ENCODE results near the gene PCA3. TPM values are rescaled to one million over a fixed set of nuclear protein-coding genes. Genes with fewer than 3 reads are reported as not detected.
A peak's percentile ranks its signal among the peaks of the same experiment; 100 is the strongest.

The PCA3 gene
- total and polyA plus RNA-seq, 2 donors (not counting 3 experiments of a cell fraction or from before 2014, with no cell fraction given), result 0.86 to 2.5 TPM

DNA sequence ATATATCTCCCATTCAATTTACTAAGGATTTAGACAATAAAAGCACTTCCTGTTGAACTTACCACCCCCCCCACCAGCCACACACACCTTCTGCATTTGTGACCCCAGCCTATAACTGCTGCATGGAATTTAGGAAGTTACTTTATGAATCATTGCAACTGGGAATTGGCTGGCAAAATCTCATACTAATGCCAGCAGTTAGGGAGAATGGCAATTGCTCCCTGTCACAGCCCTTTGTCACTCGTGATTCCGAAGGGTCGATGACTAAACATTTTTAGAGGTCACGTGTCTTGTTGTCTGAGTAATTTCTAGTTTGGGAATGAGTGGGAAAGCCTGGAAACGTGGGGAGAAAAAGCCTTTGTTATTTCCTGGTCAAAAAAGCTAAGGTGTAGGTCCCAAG lies 46.6 kb upstream of the PCA3 start:
- H3K4me2 ChIP-seq (ENCODE audit: insufficient read depth, low read length), result no peak overlapping the region
- BruUV-seq (replicated peaks), result no TSS peak

DNA sequence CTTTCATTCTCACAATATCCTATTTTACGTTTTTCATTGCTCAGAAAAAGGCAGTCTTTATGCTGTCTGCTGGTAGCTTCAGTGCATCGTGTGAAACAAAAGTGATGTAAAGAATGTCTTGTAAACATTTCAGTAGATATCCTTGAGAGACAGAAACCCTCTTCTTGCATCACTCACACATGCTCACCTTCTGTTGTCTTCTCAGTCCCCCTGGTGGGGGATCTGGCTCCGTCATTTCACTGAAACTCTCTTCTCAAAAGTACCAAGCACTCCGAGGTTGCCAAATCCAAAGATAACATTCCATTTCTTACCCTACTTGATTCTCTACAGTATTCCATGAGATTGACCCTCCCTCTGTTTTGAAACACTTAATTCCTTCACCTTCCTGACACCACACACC lies 46.1 kb upstream of the PCA3 start:
- no peak overlapping the region for H3K4me3 ChIP-seq (replicated peaks in 1 of 3; ENCODE audit: insufficient read depth in 1 of 3, low read depth in 1 of 3, low read length in 3 of 3)
- H3K9me1 ChIP-seq (replicated peaks; ENCODE audit: control insufficient read depth, extremely low read depth, insufficient read depth, low read length), result no peaks in the 10 kb centered on the region
- H2AFZ ChIP-seq (ENCODE audit: low read depth, low read length), result no peak overlapping the region
- DNase-seq (ENCODE audit: low read depth, low spot score) (no peak), FAIRE-seq (no peak)
- H3K9me3 ChIP-seq (replicated peaks; ENCODE audit: control insufficient read depth, insufficient read depth, low read length), result no peaks in the 10 kb centered on the region
- H3K79me2 ChIP-seq (ENCODE audit: control insufficient read depth, insufficient read depth, low read length), result no peaks in the 10 kb centered on the region
- no peak overlapping the region for H3K9ac ChIP-seq (replicated peaks; ENCODE audit: extremely low read depth, insufficient read depth, low read length)
- TF ChIP-seq EZH2 (IDR thresholded peaks at IDR 0.05; ENCODE audit: borderline replicate concordance, low read depth, low read length, severe bottlenecking), result no peak
- TF ChIP-seq GATA2 (IDR thresholded peaks at IDR 0.05; ENCODE audit: insufficient read depth, insufficient read length, low read depth, low read length), result no peak
- TF ChIP-seq, protein P1, sequence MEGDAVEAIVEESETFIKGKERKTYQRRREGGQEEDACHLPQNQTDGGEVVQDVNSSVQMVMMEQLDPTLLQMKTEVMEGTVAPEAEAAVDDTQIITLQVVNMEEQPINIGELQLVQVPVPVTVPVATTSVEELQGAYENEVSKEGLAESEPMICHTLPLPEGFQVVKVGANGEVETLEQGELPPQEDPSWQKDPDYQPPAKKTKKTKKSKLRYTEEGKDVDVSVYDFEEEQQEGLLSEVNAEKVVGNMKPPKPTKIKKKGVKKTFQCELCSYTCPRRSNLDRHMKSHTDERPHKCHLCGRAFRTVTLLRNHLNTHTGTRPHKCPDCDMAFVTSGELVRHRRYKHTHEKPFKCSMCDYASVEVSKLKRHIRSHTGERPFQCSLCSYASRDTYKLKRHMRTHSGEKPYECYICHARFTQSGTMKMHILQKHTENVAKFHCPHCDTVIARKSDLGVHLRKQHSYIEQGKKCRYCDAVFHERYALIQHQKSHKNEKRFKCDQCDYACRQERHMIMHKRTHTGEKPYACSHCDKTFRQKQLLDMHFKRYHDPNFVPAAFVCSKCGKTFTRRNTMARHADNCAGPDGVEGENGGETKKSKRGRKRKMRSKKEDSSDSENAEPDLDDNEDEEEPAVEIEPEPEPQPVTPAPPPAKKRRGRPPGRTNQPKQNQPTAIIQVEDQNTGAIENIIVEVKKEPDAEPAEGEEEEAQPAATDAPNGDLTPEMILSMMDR (IDR thresholded peaks at IDR 0.05; ENCODE audit: extremely low read depth in 1 of 2, insufficient read depth in 1 of 2, low read depth in 1 of 2, low read length in 2 of 2), result no peak
- TF ChIP-seq MYC (IDR thresholded peaks at IDR 0.05; ENCODE audit: low read depth, low read length), result no peak
- TF ChIP-seq POLR2A (IDR thresholded peaks at IDR 0.05; ENCODE audit: low read depth, low read length), result no peak
- no peak for TF ChIP-seq JUN (IDR thresholded peaks at IDR 0.05; ENCODE audit: borderline replicate concordance, insufficient read depth, insufficient read length, low read depth)
- TF ChIP-seq FOS (IDR thresholded peaks at IDR 0.05; ENCODE audit: borderline replicate concordance, insufficient read depth, low read length), result no peak
- TF ChIP-seq POLR2AphosphoS5 (IDR thresholded peaks at IDR 0.05; ENCODE audit: insufficient read depth, low read depth, low read length), result no peak
- TF ChIP-seq, protein P2, sequence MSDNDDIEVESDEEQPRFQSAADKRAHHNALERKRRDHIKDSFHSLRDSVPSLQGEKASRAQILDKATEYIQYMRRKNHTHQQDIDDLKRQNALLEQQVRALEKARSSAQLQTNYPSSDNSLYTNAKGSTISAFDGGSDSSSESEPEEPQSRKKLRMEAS (IDR thresholded peaks at IDR 0.05; ENCODE audit: insufficient read depth, insufficient read length), result no peak
- H3K27me3 ChIP-seq (ENCODE audit: control insufficient read depth in 2 of 2, insufficient read depth in 2 of 2, low read length in 2 of 2), result peaks cover 2 to 5% of the 10 kb centered on the region in 2 experiments
- no TSS peak for BruUV-seq (replicated peaks)
- peaks cover 30% of the 10 kb centered on the region for H3K4me1 ChIP-seq (ENCODE audit: control insufficient read depth, extremely low read depth, insufficient read depth, low read length)
- ChIA-PET CTCF (interaction anchor here (1.8 kb wide), 1 partner anchor 11 kb away, joined by 5 read pairs; no protein-coding TSS in a partner anchor), POLR2A (no interaction called here)
- dilution Hi-C loops (cut with MboI; ENCODE audit: extremely low pct_ligation_motif_present, low sequenced_read_pairs), result no loop called here
- no peaks in the 10 kb centered on the region for H4K20me1 ChIP-seq (replicated peaks; ENCODE audit: control insufficient read depth, extremely low read depth, insufficient read depth, low read length)
- H3K36me3 ChIP-seq (ENCODE audit: control insufficient read depth in 2 of 2, extremely low read depth in 1 of 2, insufficient read depth in 2 of 2, low read length in 2 of 2), result no peaks in the 10 kb centered on the region
- no peak overlapping the region for H3K4me2 ChIP-seq (ENCODE audit: insufficient read depth, low read length)
- H3K27ac ChIP-seq (ENCODE audit: insufficient read depth, low read depth, low read length), result no peak overlapping the region
- intact Hi-C loops (cut with micrococcal nuclease), result loop anchor here (5.0 kb wide), 1 partner anchor 396 kb away; no protein-coding TSS in a partner anchor

More for the DNA sequence above, 46.6 kb upstream of the PCA3 start:
- no peak overlapping the region for H3K4me3 ChIP-seq (replicated peaks in 1 of 3; ENCODE audit: insufficient read depth in 1 of 3, low read depth in 1 of 3, low read length in 3 of 3)
- H4K20me1 ChIP-seq (replicated peaks; ENCODE audit: control insufficient read depth, extremely low read depth, insufficient read depth, low read length), result no peaks in the 10 kb centered on the region
- peaks cover 30% of the 10 kb centered on the region for H3K4me1 ChIP-seq (ENCODE audit: control insufficient read depth, extremely low read depth, insufficient read depth, low read length)
- H3K9ac ChIP-seq (replicated peaks; ENCODE audit: extremely low read depth, insufficient read depth, low read length), result no peak overlapping the region
- intact Hi-C loops (cut with micrococcal nuclease) (loop anchor here (1.0 to 5.0 kb wide), 2 partner anchors 40 to 395 kb away; no protein-coding TSS in a partner anchor), dilution Hi-C loops (cut with MboI; ENCODE audit: extremely low pct_ligation_motif_present, low sequenced_read_pairs) (no loop called here)
- DNase-seq (ENCODE audit: low read depth, low spot score), result peak; percentile 77
- no peaks in the 10 kb centered on the region for H3K36me3 ChIP-seq (ENCODE audit: control insufficient read depth in 2 of 2, extremely low read depth in 1 of 2, insufficient read depth in 2 of 2, low read length in 2 of 2)
- peak; percentile 77 for FAIRE-seq
- ChIA-PET CTCF (interaction anchor here (1.8 kb wide), 1 partner anchor 12 kb away, joined by 5 read pairs; no protein-coding TSS in a partner anchor), POLR2A (no interaction called here)
- no peaks in the 10 kb centered on the region for H3K9me1 ChIP-seq (replicated peaks; ENCODE audit: control insufficient read depth, extremely low read depth, insufficient read depth, low read length)
- H3K27ac ChIP-seq (ENCODE audit: insufficient read depth, low read depth, low read length), result peak overlapping the region; percentile 5
- H2AFZ ChIP-seq (ENCODE audit: low read depth, low read length), result no peak overlapping the region
- H3K79me2 ChIP-seq (ENCODE audit: control insufficient read depth, insufficient read depth, low read length), result no peaks in the 10 kb centered on the region
- H3K27me3 ChIP-seq (ENCODE audit: control insufficient read depth in 2 of 2, insufficient read depth in 2 of 2, low read length in 2 of 2), result peaks cover 1% of the 10 kb centered on the region in 2 experiments
- H3K9me3 ChIP-seq (replicated peaks; ENCODE audit: control insufficient read depth, insufficient read depth, low read length), result no peaks in the 10 kb centered on the region
- TF ChIP-seq FOS (IDR thresholded peaks at IDR 0.05; ENCODE audit: borderline replicate concordance, insufficient read depth, low read length) (peak; percentile 50), JUN (IDR thresholded peaks at IDR 0.05; ENCODE audit: borderline replicate concordance, insufficient read depth, insufficient read length, low read depth) (peak; percentile 67), GATA2 (IDR thresholded peaks at IDR 0.05; ENCODE audit: insufficient read depth, insufficient read length, low read depth, low read length) (no peak), EZH2 (IDR thresholded peaks at IDR 0.05; ENCODE audit: borderline replicate concordance, low read depth, low read length, severe bottlenecking) (no peak), POLR2AphosphoS5 (IDR thresholded peaks at IDR 0.05; ENCODE audit: insufficient read depth, low read depth, low read length) (no peak), POLR2A (IDR thresholded peaks at IDR 0.05; ENCODE audit: low read depth, low read length) (no peak)
- TF ChIP-seq, protein P2 (IDR thresholded peaks at IDR 0.05; ENCODE audit: insufficient read depth, insufficient read length), result peak; percentile 74

Measured in endothelial cell of umbilical vein (primary cell).